PFSK-1 (cell line): ENCODE results near the gene AGBL3.

Experiments
- POLR2AphosphoS5 ChIP-seq: IDR thresholded peaks from 2 replicates; pipeline ENCODE4 v1.6.1; 2012; ENCODE audit warnings: low read depth, mild to moderate bottlenecking, control low read depth, low read length, moderate library complexity
- SIN3A ChIP-seq: IDR thresholded peaks from 2 replicates; pipeline ENCODE4 v1.6.1; 2012; ENCODE audit warnings: mild to moderate bottlenecking, low read length, moderate library complexity, borderline replicate concordance; ENCODE audit not compliant: insufficient read depth
- TAF1 ChIP-seq: IDR thresholded peaks from 2 replicates; pipeline ENCODE4 v1.6.1; 2012; ENCODE audit warnings: low read length, control low read depth, borderline replicate concordance; ENCODE audit not compliant: insufficient read depth
- TF ChIP-seq, protein P1 (sequence below), 2 experiments: IDR thresholded peaks; 2 replicates each; pipeline versions ENCODE4 v1.6.1 to v1.8.0; 2011 to 2012; ENCODE audit warnings: low read depth in 2 of 2, low read length in 2 of 2, control low read depth in 1 of 2, inconsistent platforms in 1 of 2, mild to moderate bottlenecking in 1 of 2, moderate library complexity in 1 of 2; ENCODE audit not compliant: insufficient read depth in 1 of 2

DNA sequence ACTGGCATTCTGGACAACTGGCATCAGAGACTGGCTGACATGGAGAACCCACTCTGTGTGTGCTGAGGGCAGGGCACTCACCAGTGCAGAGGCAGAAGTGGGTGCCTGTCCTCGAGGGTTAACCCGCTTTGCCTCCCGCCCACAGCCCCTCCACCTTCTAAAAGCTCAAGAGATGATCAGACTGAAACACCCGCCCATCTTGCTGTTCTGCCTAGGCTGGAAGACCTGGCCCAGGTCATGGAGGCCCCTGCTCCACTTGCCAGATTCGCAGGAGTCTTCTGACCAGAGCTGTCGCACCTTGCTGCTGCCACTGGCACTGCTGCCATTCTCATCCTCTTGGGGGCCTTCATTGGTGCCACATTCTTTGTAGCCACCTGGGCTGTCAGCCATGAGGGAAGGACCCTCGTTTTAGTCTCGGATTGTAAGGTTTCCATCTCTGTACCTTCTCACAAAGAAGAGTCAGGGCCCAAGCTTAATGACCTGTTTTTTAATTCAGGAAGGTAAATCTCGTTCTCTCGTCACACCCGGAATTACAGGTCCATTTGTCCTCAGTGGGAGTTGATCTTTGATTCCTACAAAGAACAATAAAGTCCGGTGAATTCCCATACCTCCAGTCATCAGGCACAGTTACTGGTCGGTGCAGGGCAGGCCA is 182.3 kb downstream of the AGBL3 start:
- TF ChIP-seq, protein P1, sequence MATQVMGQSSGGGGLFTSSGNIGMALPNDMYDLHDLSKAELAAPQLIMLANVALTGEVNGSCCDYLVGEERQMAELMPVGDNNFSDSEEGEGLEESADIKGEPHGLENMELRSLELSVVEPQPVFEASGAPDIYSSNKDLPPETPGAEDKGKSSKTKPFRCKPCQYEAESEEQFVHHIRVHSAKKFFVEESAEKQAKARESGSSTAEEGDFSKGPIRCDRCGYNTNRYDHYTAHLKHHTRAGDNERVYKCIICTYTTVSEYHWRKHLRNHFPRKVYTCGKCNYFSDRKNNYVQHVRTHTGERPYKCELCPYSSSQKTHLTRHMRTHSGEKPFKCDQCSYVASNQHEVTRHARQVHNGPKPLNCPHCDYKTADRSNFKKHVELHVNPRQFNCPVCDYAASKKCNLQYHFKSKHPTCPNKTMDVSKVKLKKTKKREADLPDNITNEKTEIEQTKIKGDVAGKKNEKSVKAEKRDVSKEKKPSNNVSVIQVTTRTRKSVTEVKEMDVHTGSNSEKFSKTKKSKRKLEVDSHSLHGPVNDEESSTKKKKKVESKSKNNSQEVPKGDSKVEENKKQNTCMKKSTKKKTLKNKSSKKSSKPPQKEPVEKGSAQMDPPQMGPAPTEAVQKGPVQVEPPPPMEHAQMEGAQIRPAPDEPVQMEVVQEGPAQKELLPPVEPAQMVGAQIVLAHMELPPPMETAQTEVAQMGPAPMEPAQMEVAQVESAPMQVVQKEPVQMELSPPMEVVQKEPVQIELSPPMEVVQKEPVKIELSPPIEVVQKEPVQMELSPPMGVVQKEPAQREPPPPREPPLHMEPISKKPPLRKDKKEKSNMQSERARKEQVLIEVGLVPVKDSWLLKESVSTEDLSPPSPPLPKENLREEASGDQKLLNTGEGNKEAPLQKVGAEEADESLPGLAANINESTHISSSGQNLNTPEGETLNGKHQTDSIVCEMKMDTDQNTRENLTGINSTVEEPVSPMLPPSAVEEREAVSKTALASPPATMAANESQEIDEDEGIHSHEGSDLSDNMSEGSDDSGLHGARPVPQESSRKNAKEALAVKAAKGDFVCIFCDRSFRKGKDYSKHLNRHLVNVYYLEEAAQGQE (IDR thresholded peaks at IDR 0.05; ENCODE audit: insufficient read depth in 1 of 2, low read depth in 2 of 2, low read length in 2 of 2) = no peak
- no peak for TF ChIP-seq POLR2AphosphoS5
- TF ChIP-seq TAF1 = no peak
- no peak for TF ChIP-seq SIN3A
